HG02610 (cell line): Measurements from ENCODE around the gene PER1.

ENCODE experiments used
- ATAC-seq: cut with Tn5 transposase; IDR thresholded peaks from one replicate; pipeline ENCODE4 v1.9.1; 2021; ENCODE audit warnings: mild to moderate bottlenecking, moderate library complexity; ENCODE audit not compliant: unreplicated experiment

Gene PER1

DNA sequence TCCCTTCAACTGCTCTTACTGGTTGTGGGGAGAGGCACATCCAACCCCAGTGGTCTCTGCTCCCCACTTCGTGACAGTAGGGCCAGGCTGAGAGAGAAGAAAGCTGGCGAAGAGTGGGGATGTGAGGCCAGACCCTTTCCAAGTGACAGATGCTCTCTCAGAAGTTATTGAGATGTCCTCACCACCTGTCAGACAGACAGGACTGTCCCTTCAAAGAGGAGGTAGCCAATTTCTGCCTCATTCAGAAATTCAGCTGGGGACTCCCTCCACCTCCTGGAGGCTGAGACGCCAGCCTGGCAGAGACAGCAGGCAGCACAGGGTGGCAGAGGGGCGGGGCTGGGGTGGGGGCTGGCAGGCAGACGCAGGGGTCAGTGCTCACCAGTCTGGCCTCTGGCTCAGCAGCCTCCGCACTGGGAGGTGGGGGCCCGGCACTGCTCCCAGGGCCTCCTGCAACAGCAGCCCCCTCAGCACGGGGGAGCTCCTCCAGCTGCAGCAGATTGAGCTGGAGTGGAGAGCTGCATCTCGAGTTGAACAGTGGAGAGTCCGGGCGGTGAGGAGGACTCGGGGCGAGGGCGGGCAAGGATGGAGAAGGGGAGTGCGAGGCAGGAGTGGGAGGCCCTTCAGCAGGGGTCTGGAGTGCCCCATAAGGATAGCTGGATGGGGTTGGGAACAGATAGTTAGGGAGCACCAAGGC lies 9.2 kb downstream of the PER1 start:
- no peak for ATAC-seq

DNA sequence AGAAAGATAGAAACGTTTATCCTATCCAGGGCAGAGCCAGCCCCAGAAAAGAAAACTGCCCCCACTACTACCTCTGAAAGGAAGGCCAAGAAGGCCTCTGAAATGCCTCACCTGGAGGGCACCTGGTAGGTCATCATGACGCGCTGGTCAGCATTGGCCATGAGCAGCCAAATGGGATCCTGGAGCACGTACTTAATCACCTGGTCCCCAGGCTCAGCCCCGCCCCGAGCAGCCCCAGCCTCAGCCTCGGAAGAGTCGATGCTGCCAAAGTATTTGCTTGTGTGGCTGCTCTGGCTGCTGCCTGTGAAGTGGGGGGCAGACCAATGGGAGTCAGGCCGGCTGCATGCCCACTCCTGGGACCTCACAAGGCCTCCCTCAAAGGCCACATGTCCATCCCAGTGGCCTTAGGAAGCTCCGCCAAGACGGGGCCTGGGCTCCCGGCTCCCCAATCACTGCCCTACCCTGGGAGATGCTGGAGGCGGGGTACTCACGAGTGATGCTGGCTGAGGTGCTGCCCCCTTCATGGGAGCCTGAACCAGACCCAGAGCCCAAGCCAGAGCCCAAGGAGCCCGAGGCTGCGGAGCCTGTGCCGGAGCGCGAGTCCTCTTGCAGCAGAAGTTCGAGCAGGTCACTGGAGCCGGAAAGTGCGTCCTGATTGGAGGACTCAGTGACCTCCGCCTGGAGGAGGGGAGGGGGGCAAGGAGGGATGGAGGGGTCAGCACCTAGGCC lies 9.9 kb downstream of the PER1 start:
- no peak for ATAC-seq

DNA sequence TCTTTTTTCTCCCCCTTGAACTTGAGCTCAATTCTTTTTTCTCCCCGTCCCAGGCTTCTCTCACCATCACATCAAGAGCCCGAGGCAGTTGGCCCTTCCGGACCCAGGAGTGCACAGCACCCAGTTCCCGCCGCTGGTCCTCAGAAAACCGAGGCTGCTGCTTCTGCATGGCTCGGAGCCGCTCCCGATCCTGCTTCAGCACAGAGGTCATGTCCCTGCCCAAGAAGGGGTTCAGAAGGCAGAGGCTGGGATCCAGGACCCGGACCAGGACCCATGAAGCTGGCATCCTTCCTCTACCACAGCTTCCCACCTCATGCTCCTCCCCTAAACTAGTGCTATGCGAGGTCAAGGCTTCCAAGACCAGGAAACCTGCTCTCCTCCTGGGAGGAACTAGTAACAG lies 10.5 kb downstream of the PER1 start:
- no peak for ATAC-seq

DNA sequence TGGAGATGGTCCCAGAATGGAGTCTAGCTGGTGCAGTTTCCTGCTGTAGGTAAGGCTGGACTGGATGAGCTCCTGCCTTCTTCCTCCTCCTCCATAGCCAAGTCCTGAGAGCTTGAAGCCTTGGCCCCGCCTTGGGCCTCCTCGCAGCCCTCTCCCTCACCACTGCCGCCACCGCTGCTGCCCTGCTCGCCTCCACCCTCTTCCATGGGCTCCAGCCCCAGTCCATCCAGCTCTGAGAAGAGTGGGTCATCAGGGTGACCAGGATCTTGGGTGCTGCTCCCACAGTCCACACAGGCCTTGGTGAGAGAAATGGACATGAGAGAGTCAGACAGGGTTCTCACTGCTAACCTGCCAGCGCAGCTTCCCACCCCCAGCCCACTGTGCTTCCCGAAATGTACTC lies 11.2 kb downstream of the PER1 start:
- ATAC-seq, result no peak

DNA sequence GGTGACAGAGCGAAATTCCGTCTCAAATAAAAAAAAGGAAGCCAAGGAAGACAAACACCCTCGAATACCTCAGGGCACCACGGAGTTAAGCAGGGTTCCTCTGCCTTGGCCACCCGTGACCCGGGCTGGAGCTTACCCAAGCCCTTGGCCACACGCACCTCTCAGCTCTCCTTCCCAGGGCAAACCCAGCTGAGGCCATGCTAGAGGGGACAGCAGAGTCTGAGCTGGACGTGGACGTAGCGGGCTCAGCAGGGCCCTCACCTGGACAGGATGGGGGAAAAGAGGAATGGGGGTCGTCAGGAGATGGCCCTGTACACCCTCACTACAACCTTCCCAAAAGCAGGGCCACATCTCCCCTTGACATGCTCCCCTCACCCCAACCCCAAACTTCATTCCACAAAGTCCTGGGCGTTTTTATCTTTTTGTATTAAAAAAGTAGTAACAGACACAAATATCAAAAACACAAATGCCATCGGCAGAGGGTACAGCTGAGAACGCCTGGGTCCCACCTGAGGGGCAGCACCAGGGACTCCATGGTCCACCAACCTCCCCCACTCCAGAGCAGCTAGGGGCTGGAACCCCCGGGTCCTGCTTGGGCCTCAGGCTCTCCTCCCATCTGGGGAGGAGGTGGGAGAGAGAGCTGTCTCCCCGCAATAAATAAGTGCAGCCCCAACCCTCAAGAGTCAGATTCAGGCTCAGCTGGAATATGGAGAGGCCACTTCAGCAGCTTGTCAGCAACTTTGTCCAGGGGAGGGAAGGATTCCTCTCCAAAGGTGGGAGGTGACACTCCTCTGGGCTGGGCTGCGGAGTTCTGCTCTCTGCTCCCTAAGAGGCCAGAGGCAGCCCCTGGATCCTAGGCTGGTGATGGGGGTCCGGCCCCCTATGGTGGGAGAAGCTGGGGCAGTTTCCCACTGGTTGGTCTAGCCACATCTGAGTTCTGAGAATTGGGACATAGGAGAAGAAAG lies 11.9 kb downstream of the PER1 start:
- ATAC-seq, result no peak

DNA sequence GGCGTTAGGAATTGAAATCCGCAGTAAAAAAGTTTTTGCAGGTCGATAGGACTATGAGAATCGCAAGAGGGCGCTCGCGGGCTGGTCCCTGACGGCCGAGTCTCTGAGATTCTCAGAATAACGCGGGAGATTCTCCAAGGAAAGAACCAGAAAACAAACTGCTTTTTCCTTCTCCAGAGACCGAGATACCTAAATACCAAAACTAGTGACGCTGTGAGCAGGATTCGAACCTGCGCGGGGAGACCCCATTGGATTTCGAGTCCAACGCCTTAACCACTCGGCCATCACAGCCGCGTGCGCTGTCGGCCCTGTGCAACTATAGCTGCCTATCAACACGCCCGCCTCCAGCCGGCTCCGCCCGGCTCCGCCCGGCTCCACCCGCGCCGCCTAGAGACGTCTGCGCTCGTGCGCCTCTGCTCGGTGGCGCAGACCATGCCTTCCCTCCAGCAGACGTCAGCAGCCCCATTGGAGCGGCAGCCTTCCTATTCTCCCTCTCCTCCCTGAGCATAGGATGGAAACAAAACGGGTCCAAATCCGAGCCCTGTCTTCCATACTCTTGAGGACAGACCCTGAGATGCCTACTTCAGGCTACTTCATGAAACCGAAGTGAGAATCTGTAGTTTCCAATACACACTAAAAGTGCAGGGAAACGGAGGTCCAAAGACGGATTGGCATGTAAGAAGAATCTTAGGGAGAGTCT lies 13.4 kb downstream of the PER1 start:
- peak; percentile 78 for ATAC-seq

DNA sequence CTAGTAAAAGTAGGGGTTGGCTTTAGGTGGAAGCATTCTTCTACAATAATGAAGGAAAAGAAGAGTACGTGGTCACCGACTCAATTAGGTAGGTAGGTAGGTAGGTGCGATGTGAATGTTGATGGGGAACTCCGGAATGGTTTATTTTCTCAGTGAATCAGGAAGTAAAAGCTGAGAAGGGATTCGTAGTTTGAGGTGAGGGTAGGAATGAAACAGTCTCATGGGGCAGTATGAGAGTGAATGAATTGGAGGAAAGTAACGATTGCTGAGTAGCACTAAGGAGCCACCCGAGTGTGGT lies 13.9 kb downstream of the PER1 start:
- peak; percentile 44 for ATAC-seq

DNA sequence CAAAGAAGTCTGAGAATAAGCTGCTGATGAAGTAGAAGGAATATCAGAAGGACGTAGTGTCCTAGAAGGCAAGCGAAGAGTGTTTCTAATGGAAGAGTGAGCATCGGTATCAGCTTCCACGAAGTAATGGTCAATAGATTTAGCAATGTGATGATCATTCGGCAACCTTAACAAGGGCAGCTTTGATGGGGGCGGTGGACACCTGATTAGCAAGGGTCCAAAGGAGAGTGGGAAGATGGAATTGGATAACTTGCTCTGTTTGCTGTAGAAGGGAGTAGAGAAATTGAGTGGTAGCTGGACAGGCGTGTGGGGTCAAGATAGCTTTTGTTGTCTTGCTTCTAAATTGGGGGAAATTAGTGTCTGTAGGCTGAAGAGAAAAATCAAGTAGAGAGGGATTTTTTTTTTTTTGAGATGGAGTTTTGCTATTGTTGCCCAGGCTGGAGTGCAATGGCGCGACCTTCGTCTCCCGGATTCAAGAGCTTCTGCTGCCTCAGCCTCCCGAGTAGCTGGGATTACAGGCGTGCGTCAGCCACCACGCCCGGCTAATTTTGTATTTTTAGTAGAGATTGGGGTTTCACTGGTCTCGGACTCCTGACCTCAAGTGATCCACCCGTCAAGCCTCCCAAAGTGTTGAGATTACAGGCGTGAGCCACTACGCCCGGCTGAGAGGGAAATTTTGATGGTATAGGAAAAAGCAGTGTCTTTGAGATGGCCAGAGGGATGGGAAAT lies 14.4 kb downstream of the PER1 start:
- peak; percentile 3 for ATAC-seq

DNA sequence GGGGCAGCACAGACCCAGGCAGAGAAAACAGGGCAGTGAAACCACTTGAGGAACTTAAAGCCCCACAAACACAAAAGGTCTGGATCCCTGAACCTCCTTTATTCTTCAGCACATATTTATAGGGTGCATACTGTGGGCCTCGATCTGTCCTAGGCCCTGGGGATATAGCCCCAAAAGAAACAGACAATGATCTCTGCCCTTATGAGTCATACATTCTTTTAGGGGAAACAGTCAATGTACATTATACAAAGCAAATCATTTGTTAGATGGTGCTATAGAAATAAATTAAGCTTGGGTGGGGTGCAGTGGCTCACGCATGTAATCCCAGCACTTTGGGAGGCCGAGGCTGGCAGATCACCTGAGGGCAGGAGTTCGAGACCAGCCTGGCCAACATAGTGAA lies 18.3 kb downstream of the PER1 start:
- ATAC-seq, result no peak

DNA sequence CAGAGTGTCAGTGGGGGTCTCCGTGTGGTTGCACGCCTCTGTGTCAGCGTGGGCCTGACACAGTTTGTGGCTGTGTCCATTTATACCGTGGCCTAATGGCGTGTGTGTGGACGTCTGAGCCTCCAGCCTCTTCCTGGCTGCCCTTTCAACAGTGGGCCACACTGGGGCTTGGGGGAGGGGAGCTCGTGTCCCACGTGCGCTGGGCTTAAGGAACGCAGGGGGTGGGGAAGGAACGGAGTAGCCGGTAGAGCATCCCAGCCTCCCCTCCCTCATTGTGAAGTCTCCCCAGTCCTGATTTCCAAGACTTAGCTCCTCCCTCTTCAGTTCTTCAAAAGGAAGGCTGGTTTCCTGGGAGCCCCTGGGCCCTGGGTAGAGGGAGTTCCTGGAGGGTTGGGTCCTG lies 18.8 kb downstream of the PER1 start:
- no peak for ATAC-seq

DNA sequence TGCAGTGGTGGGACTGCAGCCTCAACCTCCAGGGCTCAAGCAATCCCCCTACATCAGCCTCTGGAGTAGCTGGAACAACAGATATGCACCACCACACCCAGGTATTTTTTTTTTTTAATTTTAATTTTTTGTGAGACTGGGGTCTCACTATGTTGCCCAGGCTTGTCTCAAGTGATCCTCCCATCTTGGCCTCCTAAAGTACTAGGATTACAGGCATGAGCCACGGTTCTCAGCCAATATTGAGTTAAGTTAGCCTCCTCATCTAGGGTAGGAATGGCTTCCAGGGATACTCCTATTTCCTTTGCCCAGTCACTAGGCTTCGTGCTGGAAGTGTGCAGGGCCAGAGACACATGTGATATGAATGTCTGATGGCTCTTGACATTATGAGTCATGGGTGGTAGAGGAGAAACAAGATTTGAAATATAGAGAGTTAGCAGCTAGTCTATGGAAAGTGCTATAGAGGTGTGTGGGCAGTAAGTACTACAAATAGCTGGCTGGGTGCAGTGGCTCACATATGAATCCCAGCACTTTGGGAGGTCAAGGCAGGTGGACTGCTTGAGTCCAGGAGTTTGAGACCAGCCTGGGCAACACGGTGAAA lies 20.3 kb downstream of the PER1 start:
- no peak for ATAC-seq

DNA sequence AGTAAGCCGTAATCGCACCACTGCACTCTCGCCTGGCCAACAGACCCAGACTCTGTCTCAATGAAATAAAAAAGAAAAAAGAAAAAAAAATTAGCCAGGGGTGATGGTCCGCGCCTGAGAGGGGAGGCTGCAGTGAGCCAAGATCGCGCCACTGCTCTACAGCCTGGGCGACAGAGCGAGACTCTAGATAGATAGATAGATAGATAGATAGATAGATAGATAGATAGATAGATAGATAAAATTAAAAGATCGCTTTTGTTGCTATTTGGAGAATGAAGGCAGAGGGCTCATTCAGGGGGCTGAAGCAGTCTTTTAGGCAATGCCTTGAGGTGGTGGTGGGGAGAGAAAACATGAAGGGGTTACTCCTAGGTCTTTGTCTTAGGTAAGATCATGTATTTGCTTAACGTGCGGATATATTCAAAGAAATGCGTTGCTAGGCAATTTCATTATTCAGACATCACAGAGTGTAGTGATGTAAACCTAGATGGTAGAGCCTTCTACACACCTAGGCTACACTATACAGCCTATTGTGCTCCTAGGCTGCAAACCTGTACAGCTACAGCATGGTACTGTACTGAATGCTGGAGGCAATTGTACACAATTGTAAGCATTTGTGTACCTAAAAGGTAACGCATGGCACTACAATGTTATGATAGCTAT lies 23.9 kb downstream of the PER1 start:
- no peak for ATAC-seq

DNA sequence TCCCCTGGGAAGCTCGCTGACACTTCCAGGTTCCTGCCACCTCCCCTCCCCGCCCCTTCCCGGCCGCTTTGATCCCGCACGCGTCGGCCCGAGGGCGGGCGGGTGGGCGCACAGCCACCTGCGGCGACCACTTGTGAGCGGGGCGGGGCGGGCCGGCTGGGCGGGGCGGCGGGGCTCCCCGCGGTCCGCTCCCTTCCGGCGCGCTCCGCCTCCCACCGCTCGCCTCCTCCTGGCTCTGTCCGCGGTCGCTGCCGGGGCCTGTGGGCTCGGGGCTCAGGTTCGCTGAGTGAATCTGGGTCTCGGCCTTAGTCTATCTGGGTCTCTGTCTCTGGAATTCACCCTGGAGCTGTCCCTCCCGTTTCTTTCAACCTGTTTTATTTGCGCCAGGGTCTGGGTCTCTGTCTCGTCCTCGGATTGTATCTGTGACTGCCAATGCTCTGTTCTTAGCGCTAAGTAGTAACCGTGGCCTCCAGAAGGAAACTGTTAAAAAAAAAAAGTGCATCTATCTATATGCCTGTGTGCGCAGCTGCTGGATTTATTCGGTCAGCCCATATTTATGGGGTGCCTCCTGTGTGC lies 25.6 kb downstream of the PER1 start:
- no peak for ATAC-seq

DNA sequence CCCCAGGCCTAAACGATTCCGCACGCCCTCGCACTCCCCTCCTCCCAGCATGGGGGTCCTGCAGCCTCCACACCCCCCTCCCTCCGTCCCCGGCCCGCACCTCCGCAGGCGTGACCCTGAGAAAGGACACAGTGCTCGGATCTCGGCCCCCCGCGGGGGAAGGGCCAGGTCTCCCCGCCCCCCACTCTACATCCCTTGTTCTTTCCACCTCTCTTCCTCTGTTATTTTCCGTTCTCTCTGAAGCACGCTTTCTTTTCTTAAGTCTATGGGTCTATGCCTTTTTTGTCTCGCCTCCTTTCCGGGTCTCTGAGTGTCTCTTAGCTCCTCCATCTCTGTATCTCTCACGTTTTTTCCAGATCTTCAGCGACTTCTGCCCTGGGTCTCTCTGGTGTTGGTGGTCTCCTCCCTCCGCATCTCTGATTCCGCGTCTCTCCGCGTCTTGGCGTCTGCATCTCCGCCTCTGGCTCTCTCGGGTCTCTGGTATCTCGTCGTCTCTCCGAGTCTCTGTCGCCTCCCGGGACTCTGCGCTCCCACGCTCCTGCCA lies 26.2 kb downstream of the PER1 start:
- ATAC-seq, result no peak

DNA sequence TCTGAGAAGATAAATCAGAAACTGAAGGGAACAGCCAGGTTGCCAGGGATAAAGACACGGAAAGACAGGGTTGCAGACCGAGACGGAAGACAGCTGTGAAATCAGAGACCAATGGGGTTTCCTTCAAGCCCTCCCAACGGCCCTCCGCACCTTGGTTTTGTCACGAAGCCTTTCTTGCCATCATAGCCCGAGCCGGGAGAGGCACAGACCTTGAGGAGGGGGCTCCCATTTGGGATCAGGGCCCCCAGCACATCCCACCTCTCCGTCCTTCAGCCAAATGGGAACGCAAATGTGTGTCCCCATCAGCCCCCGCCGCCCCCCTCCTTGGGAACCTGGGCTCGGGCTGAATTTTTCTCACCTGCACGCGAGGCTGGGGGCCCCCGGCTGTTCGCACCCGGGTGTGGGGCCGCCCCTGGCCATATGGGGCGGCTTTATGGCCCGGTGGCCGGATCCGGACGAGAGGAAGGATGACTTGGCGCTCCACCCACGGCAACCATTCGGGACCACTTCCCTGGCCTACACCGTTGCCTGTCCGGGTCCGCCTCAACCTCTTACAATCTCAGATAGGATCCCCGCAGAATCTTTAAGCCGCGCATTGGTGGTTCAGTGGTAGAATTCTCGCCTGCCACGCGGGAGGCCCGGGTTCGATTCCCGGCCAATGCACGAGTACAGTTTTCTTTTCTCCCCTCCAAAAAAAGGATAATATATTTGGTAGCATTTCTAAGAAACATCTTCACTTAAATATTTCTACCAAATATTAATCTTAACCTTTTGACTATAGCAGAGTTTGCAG lies 26.9 kb downstream of the PER1 start:
- no peak for ATAC-seq

DNA sequence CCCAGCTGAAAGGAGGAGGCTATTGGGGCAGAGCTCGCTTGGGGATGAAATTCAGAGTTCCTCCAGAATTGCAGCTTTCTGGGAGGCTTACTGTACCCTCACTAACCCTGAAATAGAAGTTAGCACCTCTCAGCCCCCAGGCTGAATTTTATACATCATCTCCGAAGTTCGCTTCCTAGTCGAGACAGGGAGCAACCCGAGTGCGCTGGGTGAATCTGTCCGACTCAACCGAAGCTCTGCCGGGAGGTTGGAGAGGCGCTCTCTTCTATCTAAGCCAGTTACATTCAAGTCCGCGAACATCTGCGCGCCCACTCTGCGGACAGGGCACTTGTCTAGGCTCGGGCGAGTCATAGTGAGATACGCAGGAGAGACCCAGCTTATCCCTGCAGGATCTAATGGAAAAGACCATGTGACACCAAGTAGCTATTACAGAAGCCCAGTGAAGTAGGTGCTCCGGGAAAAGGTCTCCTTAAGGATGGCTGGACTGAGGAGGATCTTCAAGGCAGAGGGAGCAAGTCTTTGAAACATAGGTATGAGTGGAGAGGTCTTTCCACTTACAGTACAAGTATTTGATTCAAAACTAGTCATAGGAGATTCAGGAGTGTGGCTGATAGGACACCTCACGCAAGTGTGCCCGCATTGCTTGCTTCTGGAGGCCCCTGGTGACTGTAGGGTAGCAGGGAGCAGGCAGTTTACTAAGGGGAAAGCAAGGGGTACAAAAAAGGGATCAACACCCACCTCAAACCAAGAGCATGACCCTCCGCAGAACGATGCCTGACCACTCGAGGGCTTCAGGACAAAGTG lies 27.7 kb downstream of the PER1 start:
- ATAC-seq, result no peak

DNA sequence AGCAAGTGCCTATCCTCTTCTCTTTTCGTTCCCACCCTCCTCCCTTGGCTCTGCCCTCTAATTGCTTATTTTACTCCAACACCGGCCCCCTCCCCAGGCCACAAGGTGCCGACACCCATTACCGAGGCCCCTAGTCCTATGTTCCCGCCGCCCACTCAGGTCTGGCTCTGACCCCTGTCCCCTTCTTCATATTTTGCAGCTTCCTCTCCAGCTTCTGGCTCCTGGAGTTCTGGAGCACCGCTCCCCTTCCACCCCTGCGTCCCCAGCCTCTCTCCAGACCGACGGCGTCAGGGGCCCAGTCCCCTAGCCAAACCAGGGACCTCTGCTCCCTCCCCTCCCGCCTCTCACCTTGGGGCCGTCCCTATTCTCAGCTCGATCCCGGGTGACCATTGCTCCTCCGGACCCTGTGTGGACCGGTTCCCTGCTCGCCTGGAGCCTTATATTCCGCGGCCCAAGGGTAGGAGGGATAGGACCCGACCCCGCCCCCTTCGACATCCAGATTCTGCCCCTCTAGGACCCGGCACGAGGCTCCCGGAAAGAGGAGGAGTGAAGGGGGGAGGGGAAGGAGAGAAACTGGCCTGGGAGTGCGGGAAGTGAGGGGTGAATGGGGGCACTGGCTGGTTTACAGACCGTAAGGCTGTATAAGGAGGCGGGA lies 28.4 kb downstream of the PER1 start, which contains the start of gene HES7:
TSS of gene HES7 (minus strand) at position 412 of the 655 bp plus-strand sequence. CDS start at position 390, 22 bp downstream.
- ATAC-seq, result no peak
